Mucosa of descending colon (tissue), 3 donors: ENCODE results near the gene KRT34. TPM values are rescaled to one million over a fixed set of nuclear protein-coding genes. Genes with fewer than 3 reads are reported as not detected.
A peak's percentile ranks its signal among the peaks of the same experiment; 100 is the strongest.

Experiments used
- ATAC-seq: fragments of 200-7000 bp; cut with Tn5 transposase; one replicate; pipeline ENCODE4 v1.9.1; 2020; ENCODE audit warnings: mild to moderate bottlenecking, moderate library complexity
- DNase-seq, 3 donors: peaks; one replicate each; pipeline ENCODE4 v3.0.0-alpha.2; 2020
- H3K36me3 ChIP-seq: fragments of 200-600 bp; one replicate; pipeline ENCODE4 v1.8.0; 2021; ENCODE audit warnings: low read depth, mild to moderate bottlenecking
- H3K4me1 ChIP-seq: fragments of 200-600 bp; one replicate; pipeline ENCODE4 v1.8.0; 2021; ENCODE audit warnings: low read depth, mild to moderate bottlenecking
- H3K4me3 ChIP-seq: fragments of 200-600 bp; one replicate; pipeline ENCODE4 v1.8.0; 2021; ENCODE audit warnings: mild to moderate bottlenecking
- H3K9me3 ChIP-seq: fragments of 200-600 bp; one replicate; pipeline ENCODE4 v1.8.0; 2021; ENCODE audit warnings: mild to moderate bottlenecking
- CTCF ChIP-seq: fragments of 200-600 bp; IDR thresholded peaks from one replicate; pipeline ENCODE4 v1.8.0; 2022; ENCODE audit warnings: antibody characterized with exemption, mild to moderate bottlenecking
- intact Hi-C, 2 donors: fragments of 100-400 bp; cut with DNase I in 1 of 2; cut with micrococcal nuclease in 1 of 2; formaldehyde crosslinking; loops; one replicate each; pipeline versions ENCODE4 v1.11.0 to v1.11.1; 2022; cut with DNase I, micrococcal nuclease
- total RNA-seq, 3 donors: library from RNA; stranded (reverse); fragmentation: NEBNext Ultra II Directional in 2 of 3; extraction: Animal tissue kit (Norgen Biotek cat#: 25700) in 2 of 3; gene quantifications; one replicate each; pipeline versions ENCODE4 v1.2.1 to v1.2.4, GENCODE V29; 2021 to 2023
- donor health status: DM: no; HTN: no; CAD: no; lungs with moderate emphysema.
- donor health status: DM: no; HTN: no; CAD: no.
- donor health status: DM: no; HTN: yes; CAD: no.

Gene KRT34
- total RNA-seq, 3 donors from 2014 or later = not detected

DNA sequence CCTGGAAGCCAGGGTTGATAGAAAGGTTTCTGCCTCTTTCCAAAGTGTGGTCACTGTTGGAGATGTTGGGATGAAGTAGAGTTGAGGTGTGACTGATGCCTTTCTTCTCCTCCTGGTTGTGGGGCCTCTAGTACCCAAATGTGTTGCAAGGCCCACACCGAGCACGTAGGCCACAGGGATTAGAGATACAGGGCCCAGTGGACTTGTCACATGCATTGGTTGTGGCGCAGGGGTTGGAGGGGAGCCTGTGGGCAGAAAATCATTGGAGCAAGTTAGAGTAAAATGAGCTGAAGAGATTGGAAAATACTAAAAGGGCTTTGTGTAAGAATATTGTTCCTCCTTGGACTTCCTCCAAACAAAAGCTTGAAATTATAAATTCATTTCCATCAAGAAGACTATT is 36.1 kb downstream of the KRT34 start:
- Histone ChIP-seq H3K9me3 (no peaks in the 10 kb centered on the region), H3K4me1 (no peaks in the 10 kb centered on the region), H3K36me3 (no peaks in the 10 kb centered on the region), H3K4me3 (no peak overlapping the region)
- DNase-seq = no peak
- intact Hi-C loops = no loop called here
- no peak for ATAC-seq
- no peak for TF ChIP-seq CTCF

GRCh38 chr17:41343029-41343428 is 39.1 kb downstream of the KRT34 start:
- H3K36me3 ChIP-seq = no peaks in the 10 kb centered on the region
- H3K9me3 ChIP-seq = no peaks in the 10 kb centered on the region
- DNase-seq (no peak), ATAC-seq (no peak)
- no peak for TF ChIP-seq CTCF
- H3K4me1 ChIP-seq = no peaks in the 10 kb centered on the region
- no peak overlapping the region for H3K4me3 ChIP-seq
- intact Hi-C loops = no loop called here

DNA sequence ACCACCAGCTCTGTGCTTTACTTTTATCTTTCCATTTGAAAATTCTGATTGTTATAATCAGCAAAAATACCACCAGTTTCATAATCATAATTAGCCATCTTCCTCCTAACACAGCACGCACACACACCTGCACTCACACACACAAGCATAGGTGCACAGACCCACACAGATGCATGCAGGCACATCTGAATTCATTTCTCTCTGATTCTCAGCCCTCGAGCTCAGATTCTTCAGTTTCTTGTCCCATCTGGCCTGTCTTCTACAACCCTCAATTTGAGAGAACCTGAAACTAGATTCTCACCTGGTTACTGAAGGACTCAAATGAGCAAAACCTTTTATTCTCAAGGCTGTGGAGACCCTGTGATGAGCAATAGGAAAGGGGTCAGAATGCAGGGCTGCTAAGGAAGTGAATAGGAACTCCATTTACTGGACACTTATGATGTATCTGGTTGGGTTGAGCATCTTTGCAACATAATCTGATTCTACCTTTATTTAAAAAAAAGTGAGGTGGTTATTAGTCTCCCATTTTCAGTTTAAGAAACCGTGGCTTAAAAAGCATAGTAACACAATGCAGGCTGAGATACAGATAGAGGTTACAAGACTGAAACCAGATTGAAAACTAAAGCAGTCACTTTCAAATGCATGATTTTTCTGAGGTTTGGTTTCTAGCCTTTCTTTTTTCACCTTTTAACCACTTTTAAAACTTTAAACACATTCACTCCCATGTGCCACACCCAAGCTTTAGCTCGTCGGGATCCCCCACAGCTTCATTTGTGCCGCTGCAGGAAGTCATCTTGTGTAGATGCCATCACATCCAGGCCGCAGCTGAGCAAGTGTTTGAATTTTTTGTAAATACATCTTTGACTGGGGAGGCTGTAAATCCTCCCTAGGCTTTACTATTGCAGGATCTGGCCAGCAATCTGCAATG is 40.9 kb downstream of the KRT34 start:
- H3K36me3 ChIP-seq = no peaks in the 10 kb centered on the region
- H3K4me1 ChIP-seq = no peaks in the 10 kb centered on the region
- H3K9me3 ChIP-seq = no peaks in the 10 kb centered on the region
- ATAC-seq (peak; percentile 23), DNase-seq (peak in 1 of 3 donors; percentile 37)
- TF ChIP-seq CTCF = no peak
- H3K4me3 ChIP-seq = no peak overlapping the region
- intact Hi-C loops = no loop called here

- intact Hi-C loops = no loop called here
- no peak for DNase-seq
- ATAC-seq = no peak
- Histone ChIP-seq H3K4me3 (no peak overlapping the region), H3K9me3 (no peaks in the 10 kb centered on the region), H3K4me1 (no peaks in the 10 kb centered on the region), H3K36me3 (no peaks in the 10 kb centered on the region)
- TF ChIP-seq CTCF = no peak
These were observed 41.6 kb downstream of the KRT34 start for GRCh38 chr17:41340494-41340893.

DNA sequence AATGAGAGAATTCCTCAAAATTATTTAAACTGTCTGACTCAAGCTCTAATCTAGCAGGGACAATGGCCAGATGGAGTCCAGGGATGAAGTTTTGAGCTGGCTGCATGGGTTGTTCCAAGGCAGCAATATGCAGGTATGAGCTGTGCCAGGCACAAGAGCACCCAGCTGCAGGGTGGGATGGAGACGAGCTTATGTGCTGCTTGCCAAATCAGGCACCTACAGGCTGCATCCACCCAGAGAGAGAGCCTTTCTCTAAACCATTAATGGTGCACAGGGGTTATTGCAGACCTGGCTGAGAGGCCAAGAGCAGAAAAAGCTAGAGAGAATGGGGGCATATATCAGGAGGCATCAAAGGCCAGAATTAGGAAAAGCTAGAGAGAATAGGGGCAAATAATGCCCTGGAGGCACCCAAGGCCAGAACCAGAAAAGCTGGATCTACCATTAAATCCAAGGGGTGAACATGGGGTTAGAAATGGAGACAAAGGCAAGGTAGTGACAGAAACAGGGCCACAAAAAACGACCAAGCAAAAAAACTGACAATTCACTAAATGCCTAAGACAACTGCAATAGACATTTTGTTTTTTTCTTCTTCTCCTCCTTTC is 42.4 kb downstream of the KRT34 start:
- Histone ChIP-seq H3K36me3 (no peaks in the 10 kb centered on the region), H3K4me3 (no peak overlapping the region), H3K9me3 (no peaks in the 10 kb centered on the region), H3K4me1 (no peaks in the 10 kb centered on the region)
- intact Hi-C loops = no loop called here
- DNase-seq (no peak), ATAC-seq (no peak)
- no peak for TF ChIP-seq CTCF
